Calu3 (cell line): ENCODE measurements around the gene LEP. TPM values are rescaled to one million over a fixed set of nuclear protein-coding genes. Genes with fewer than 3 reads are reported as not detected.

ENCODE experiments used
- BruUV-seq: library from RNA; stranded (reverse); fragments of 400-500 nt; replicated peaks from 2 replicates; lab custom pipeline; 2021; lab: Mats Ljungman, UMichigan
- CTCF ChIA-PET: fragments of 300-600 bp; sonication (Branson Sonifier 250); formaldehyde crosslinking; loops from one replicate; lab custom pipeline; 2022; ENCODE audit warnings: antibody characterized with exemption; lab: Charles Lee
- DNase-seq: peaks from one replicate; pipeline ENCODE4 v3.0.0; 2022
- H3K27ac Mint-ChIP-seq: one replicate; pipeline ENCODE4 v1.8.0; 2022; ENCODE audit warnings: mixed read lengths; ENCODE audit not compliant: unreplicated experiment
- H3K27me3 Mint-ChIP-seq: one replicate; pipeline ENCODE4 v1.8.0; 2022; ENCODE audit warnings: mixed read lengths; ENCODE audit not compliant: unreplicated experiment
- H3K36me3 Mint-ChIP-seq: one replicate; pipeline ENCODE4 v1.8.0; 2022; ENCODE audit warnings: mild to moderate bottlenecking, moderate library complexity, mixed read lengths; ENCODE audit not compliant: insufficient read depth, unreplicated experiment
- H3K4me1 Mint-ChIP-seq: one replicate; pipeline ENCODE4 v1.8.0; 2022; ENCODE audit warnings: mild to moderate bottlenecking, low read depth, mixed read lengths; ENCODE audit not compliant: unreplicated experiment
- H3K4me3 Mint-ChIP-seq: one replicate; pipeline ENCODE4 v1.8.0; 2022; ENCODE audit warnings: mild to moderate bottlenecking, low read depth, moderate library complexity, mixed read lengths; ENCODE audit not compliant: unreplicated experiment
- H3K9me3 Mint-ChIP-seq: one replicate; pipeline ENCODE4 v1.8.0; 2022; ENCODE audit warnings: low read depth, mixed read lengths; ENCODE audit not compliant: unreplicated experiment
- CTCF ChIP-seq: fragments of 200-600 bp; IDR thresholded peaks from one replicate; pipeline ENCODE4 v1.8.0; 2022; ENCODE audit warnings: antibody characterized with exemption; ENCODE audit not compliant: unreplicated experiment
- intact Hi-C: fragments of 100-400 bp; cut with micrococcal nuclease; formaldehyde crosslinking; loops from one replicate; pipeline ENCODE4 v1.10.0; 2022; ENCODE audit not compliant: unreplicated experiment
- total RNA-seq: library from RNA; stranded (reverse); gene quantifications from 2 replicates; pipeline ENCODE4 v1.2.3, GENCODE V29; 2022

The LEP gene
- total RNA-seq, 1 experiment from 2014 or later, result not detected

DNA sequence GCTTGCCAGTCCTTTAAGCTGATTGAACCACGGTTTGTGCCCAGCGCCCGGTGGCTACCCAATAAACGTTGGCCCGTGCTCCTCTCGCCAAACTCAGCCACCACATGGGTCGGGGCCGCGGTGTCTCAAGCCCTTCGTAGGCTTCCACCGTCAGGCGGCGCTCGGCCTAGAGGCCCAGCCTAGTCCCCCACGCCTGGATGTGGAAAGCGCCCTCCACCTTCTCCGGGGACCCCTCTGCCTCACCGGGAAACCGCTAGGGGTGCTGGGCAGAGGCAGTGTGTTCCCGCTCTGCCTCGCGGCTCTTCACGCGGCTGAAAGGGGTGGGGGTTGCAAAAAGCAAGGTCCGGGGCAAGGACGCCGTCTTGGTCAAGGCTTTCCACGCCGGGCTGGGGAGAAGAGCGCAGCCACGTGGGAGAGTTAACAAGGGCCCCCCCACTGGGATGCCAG is 29.8 kb downstream of the LEP start:
- peaks cover 12% of the 10 kb centered on the region for H3K4me1 Mint-ChIP-seq
- H3K27ac Mint-ChIP-seq, result no peak overlapping the region
- CTCF ChIA-PET, result interaction anchor here (0.7 kb wide), 1 partner anchor 16 kb away, joined by 3 read pairs; no protein-coding TSS in a partner anchor
- intact Hi-C loops, result no loop called here
- no peaks in the 10 kb centered on the region for H3K36me3 Mint-ChIP-seq
- no TSS peak for BruUV-seq
- no peaks in the 10 kb centered on the region for H3K9me3 Mint-ChIP-seq
- peak overlapping the region; percentile 48 for H3K4me3 Mint-ChIP-seq
- DNase-seq, result no peak
- TF ChIP-seq CTCF, result no peak
- H3K27me3 Mint-ChIP-seq, result no peaks in the 10 kb centered on the region

DNA sequence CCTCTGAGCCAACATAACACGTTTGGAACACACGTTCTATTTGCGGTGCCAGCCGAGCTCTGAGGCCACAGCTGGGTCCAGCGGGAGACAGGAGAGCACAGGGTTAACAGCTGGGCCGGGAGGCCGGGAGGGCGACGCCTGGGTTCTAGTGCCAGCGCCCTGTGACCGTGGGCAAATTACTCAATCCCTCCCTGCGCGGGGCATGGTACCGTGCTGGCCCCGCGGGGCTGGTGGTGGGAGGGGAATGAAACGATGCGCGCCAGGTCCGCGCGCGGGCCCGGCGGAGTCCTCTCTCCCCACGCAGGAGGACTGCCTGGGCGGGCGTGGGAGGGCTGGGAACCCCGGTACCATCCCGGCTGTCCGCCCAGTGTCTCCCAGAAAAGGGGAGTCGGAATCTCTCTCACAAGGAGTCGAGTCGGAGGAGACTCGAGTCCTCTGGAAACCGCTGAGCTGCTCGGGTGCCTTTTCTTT is 30.4 kb downstream of the LEP start:
- BruUV-seq, result no TSS peak
- intact Hi-C loops, result no loop called here
- H3K4me1 Mint-ChIP-seq, result peaks cover 10% of the 10 kb centered on the region
- no peaks in the 10 kb centered on the region for H3K27me3 Mint-ChIP-seq
- CTCF ChIA-PET, result interaction anchor here (0.6 kb wide), 1 partner anchor 829 kb away, joined by 3 read pairs; no protein-coding TSS in a partner anchor
- no peaks in the 10 kb centered on the region for H3K9me3 Mint-ChIP-seq
- H3K36me3 Mint-ChIP-seq, result no peaks in the 10 kb centered on the region
- no peak for TF ChIP-seq CTCF
- peak overlapping the region; percentile 48 for H3K4me3 Mint-ChIP-seq
- H3K27ac Mint-ChIP-seq, result no peak overlapping the region
- DNase-seq, result no peak

DNA sequence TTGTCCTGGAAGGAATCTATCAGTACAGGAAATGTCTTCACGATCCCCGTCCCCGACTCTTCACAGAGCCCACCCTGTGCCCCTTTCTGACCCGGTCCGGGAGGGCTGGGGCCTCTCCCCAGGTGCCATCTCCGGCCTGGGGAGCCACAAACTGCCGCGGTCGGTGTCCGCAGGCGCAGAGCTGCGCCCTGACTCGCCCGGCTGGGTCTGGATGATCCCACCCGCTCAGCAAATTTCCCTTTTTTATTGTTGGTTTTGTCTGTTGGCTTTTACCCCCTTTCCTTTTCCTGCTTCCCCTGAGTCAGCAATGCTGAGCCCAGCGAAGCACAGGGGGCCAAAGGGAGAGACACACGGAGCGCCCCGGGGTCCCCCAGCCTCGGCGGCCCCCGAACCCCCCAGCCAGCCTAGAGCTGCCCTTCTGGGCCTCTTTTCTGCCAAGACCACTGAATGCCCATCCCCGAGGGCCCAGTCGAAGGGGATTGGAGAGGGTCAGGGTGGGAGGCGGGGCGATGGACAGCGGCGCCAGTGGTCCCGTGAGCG is 30.9 kb downstream of the LEP start:
- TF ChIP-seq CTCF, result no peak
- Mint-ChIP-seq H3K36me3 (no peaks in the 10 kb centered on the region), H3K4me3 (peak overlapping the region; percentile 48), H3K27me3 (no peaks in the 10 kb centered on the region), H3K4me1 (peaks cover 5% of the 10 kb centered on the region), H3K9me3 (no peaks in the 10 kb centered on the region), H3K27ac (no peak overlapping the region)
- DNase-seq, result no peak
- BruUV-seq, result no TSS peak
- CTCF ChIA-PET, result interaction anchor here (0.6 kb wide), 1 partner anchor 829 kb away, joined by 3 read pairs; no protein-coding TSS in a partner anchor
- intact Hi-C loops, result no loop called here

DNA sequence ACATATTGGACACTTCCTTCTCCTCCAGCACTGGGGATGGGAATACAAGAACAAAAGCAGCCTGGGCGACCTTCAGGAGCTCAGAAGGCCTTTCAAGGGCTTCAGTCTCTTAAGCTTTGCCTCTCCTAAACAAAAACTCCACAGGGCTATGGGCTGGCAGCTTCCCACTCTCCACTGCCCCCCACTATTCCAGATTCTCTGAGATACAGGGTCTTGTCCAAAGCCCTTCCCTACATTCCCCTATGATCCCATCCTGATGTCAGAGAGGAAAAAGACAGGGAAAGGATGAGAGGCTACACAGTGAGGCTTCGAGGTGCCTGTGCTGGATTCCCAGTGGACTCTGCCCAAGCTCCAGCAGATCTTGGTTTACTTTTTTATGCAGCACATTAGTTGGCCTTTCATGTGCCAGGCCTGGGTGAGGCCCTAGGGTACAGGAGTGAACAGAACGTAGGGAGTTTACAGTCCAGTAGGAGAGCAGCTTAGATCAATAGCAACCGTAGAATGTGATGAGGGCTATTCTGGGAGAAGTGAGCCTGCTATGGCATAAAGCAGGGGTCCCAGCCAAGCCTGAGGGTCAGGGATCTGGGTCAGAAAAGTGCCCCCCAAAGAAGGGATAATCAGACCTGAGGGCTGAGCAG is 33.3 kb downstream of the LEP start:
- Mint-ChIP-seq H3K4me1 (no peaks in the 10 kb centered on the region), H3K4me3 (no peak overlapping the region), H3K36me3 (no peaks in the 10 kb centered on the region), H3K27ac (no peak overlapping the region), H3K9me3 (no peaks in the 10 kb centered on the region), H3K27me3 (no peaks in the 10 kb centered on the region)
- no TSS peak for BruUV-seq
- no peak for DNase-seq
- intact Hi-C loops, result no loop called here
- TF ChIP-seq CTCF, result no peak
- CTCF ChIA-PET, result interaction anchor here (0.6 kb wide), 1 partner anchor 56 kb away, joined by 5 read pairs; no protein-coding TSS in a partner anchor
